Lung (tissue), 12 donors: ENCODE data around the gene ARHGEF17. TPM values are rescaled to one million over a fixed set of nuclear protein-coding genes. Genes with fewer than 3 reads are reported as not detected.

ENCODE experiments used
- ATAC-seq: fragments of 200-7000 bp; cut with Tn5 transposase; one replicate; pipeline ENCODE4 v1.9.1; 2020; ENCODE audit warnings: moderate number of reproducible peaks; ENCODE audit not compliant: insufficient read depth, low FRiP score
- DNase-seq, 3 donors: peaks; one replicate each; pipeline ENCODE4 v3.0.0-alpha.2; 2013 to 2017
- H3K27ac ChIP-seq, 2 donors: one replicate each; pipeline ENCODE4 v1.5.1; 2013; ENCODE audit warnings: mild to moderate bottlenecking in 2 of 2, moderate library complexity in 2 of 2, control low read depth in 1 of 2, inconsistent platforms in 1 of 2, low read depth in 1 of 2, low read length in 1 of 2
- H3K27me3 ChIP-seq, 3 donors: one replicate each; pipeline ENCODE4 v1.5.1; 2013; ENCODE audit warnings: low read length in 2 of 3; ENCODE audit not compliant: control insufficient read depth in 3 of 3, insufficient read depth in 3 of 3
- H3K36me3 ChIP-seq, 4 donors: one replicate each; pipeline ENCODE4 v1.5.1; 2013; ENCODE audit warnings: low read length in 4 of 4, mild to moderate bottlenecking in 1 of 4, moderate library complexity in 1 of 4; ENCODE audit not compliant: control insufficient read depth in 4 of 4, insufficient read depth in 4 of 4
- H3K4me1 ChIP-seq, 5 donors: one replicate each; pipeline ENCODE4 v1.5.1; 2013; ENCODE audit warnings: low read length in 5 of 5, mild to moderate bottlenecking in 2 of 5, moderate library complexity in 1 of 5; ENCODE audit not compliant: control insufficient read depth in 5 of 5, insufficient read depth in 5 of 5
- H3K4me3 ChIP-seq: one replicate; pipeline ENCODE4 v1.5.1; 2013; ENCODE audit warnings: mild to moderate bottlenecking, control low read depth, moderate library complexity
- H3K9ac ChIP-seq, 2 donors: one replicate each; pipeline ENCODE4 v1.5.1; 2013; ENCODE audit warnings: low read length in 2 of 2, control low read depth in 1 of 2; ENCODE audit not compliant: insufficient read depth in 1 of 2
- H3K9me3 ChIP-seq, 4 donors: one replicate each; pipeline ENCODE4 v1.5.1; 2013; ENCODE audit warnings: low read length in 3 of 4, mild to moderate bottlenecking in 1 of 4, moderate library complexity in 1 of 4; ENCODE audit not compliant: control insufficient read depth in 4 of 4, insufficient read depth in 3 of 4
- CTCF ChIP-seq: IDR thresholded peaks from 2 replicates; pipeline ENCODE4 v1.5.1; 2012; ENCODE audit warnings: mild to moderate bottlenecking; ENCODE audit errors: control extremely low read depth, extremely low read depth
- WGBS, 2 donors: extraction: QIAGEN DNeasy Blood & Tissue Kit; methylation state at CpG; one replicate each; pipeline ENCODE4 v1.1.7; 2013; 5-methylcytosine and 5-hydroxymethylcytosine counted together
- polyA plus RNA-seq, 2 donors: library from polyadenylated mRNA; stranded (reverse); fragments of 200-250 nt; gene quantifications; one replicate each; pipeline ENCODE4 v1.2.1, GENCODE V29; 2013
- total RNA-seq, 2 donors: library from RNA; depleted of rRNA in 1 of 2; stranded (reverse); fragments of >200 nt in 1 of 2; gene quantifications; one replicate each; pipeline ENCODE4 v1.2.1, GENCODE V29; 2014 to 2021
- donor health status: control.
- donor health status: control.
- donor health status: Bipolar disorder and iron deficiency.
- donor health status: healthy.
- donor health status: DM: yes; HTN: yes; CAD: no.

The ARHGEF17 gene
- total and polyA plus RNA-seq, 4 donors, result 27.9 to 74.6 (median 53.5) TPM

GRCh38 chr11:73285721-73286120 is 22.4 kb upstream of the ARHGEF17 start:
- peaks cover 0 to 14% (median 0%) of the 10 kb centered on the region in 5 donors for H3K4me1 ChIP-seq
- TF ChIP-seq CTCF, result no peak
- no peaks in the 10 kb centered on the region for H3K27me3 ChIP-seq
- no peak overlapping the region for H3K27ac ChIP-seq
- 83 to 96% methylated on average over 1 of the region's 1 CpG for WGBS, 2 donors
- no peaks in the 10 kb centered on the region for H3K36me3 ChIP-seq
- no peak overlapping the region for H3K4me3 ChIP-seq
- ATAC-seq (no peak), DNase-seq (no peak)
- no peaks in the 10 kb centered on the region for H3K9me3 ChIP-seq
- no peak overlapping the region for H3K9ac ChIP-seq

DNA sequence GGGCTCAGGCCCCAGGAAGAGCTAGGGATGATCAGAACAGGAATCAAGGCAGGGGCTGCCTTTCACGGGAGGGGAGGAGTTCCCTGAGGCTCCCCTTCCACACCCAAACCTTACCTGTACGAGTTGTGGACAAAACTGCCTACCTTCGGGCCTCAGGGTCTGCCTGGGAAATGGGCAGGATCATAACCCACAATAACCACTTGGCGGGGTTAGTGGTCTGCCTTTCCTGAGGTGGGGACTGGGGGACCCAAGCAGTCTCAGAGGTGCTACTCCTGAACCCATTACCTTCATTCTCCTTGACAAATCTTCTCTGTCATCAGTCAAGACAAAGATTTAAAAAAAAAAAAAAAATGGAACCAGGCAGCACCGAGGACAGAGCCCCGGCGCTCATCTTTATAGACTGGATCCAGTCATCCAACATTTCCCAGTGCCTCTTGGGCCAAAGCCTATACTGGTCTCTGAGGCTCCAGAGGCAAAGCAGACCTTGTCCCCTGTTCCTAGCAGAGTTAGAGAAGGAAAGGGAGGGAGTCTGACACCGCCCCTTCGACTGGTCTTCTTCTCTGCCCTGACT is 21.8 kb upstream of the ARHGEF17 start:
- H3K36me3 ChIP-seq, result no peaks in the 10 kb centered on the region
- peaks cover 0 to 14% (median 0%) of the 10 kb centered on the region in 5 donors for H3K4me1 ChIP-seq
- 87 to 90% methylated on average over 9 of the region's 9 CpGs for WGBS, 2 donors
- no peak for ATAC-seq
- no peaks in the 10 kb centered on the region for H3K27me3 ChIP-seq
- no peaks in the 10 kb centered on the region for H3K9me3 ChIP-seq
- no peak for TF ChIP-seq CTCF
- H3K9ac ChIP-seq, result no peak overlapping the region
- no peak for DNase-seq
- no peak overlapping the region for H3K27ac ChIP-seq
- no peak overlapping the region for H3K4me3 ChIP-seq

DNA sequence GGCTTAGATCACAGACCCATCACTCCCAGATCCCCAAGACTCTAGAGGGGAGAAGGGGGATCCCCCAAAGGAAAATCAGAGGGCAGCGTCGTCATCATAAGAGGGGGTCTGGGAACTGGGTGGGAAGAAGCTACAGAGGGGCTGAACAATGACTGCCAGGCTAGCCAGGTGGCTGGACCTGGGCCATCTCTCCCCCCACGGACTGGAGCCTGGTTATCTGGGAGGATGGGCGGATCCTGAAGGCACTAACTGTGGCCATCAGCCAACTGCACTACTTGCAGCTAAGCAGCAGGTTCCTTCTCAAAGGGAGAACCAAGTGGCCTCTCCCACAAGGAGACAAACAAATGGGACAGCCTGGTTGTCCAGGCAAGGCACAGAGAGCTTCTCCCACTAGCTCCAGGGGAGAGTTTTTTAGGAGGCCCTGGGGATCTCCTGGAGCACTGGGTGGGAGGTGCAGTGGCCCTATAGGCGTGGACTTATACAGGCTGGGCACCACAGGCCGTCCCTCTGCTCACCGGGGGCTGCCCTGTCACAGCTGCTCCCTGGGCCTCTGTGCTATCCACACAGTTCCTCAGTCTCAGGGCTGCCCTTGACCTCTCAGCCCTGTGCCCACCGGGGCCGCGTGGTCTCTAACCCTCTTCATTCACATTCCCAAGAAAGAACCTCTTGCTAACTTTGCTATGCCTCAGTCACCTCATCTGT is 20.5 kb upstream of the ARHGEF17 start:
- ATAC-seq (no peak), DNase-seq (peak in 1 of 3 donors; percentile 26)
- Histone ChIP-seq H3K36me3 (no peaks in the 10 kb centered on the region), H3K4me1 (peaks cover 0 to 14% (median 0%) of the 10 kb centered on the region in 5 donors), H3K9ac (no peak overlapping the region), H3K27ac (peak overlapping the region in 1 of 2 donors; percentile 17), H3K4me3 (no peak overlapping the region), H3K27me3 (no peaks in the 10 kb centered on the region), H3K9me3 (no peaks in the 10 kb centered on the region)
- no peak for TF ChIP-seq CTCF
- WGBS, 2 donors, result 69 to 80% methylated on average over 10 of the region's 10 CpGs
